ELR (cell line): ENCODE measurements around the gene COX7A1.
"Not testable (repeated sequence)": the region's sequence is repeated elsewhere in the genome, so short reads cannot be mapped to it uniquely, and the experiment has no call there.

ENCODE experiments used
- DNase-seq: peaks from one replicate; pipeline ENCODE4 v3.0.0-alpha.2; 2015; ENCODE audit warnings: low read depth

The COX7A1 gene

DNA sequence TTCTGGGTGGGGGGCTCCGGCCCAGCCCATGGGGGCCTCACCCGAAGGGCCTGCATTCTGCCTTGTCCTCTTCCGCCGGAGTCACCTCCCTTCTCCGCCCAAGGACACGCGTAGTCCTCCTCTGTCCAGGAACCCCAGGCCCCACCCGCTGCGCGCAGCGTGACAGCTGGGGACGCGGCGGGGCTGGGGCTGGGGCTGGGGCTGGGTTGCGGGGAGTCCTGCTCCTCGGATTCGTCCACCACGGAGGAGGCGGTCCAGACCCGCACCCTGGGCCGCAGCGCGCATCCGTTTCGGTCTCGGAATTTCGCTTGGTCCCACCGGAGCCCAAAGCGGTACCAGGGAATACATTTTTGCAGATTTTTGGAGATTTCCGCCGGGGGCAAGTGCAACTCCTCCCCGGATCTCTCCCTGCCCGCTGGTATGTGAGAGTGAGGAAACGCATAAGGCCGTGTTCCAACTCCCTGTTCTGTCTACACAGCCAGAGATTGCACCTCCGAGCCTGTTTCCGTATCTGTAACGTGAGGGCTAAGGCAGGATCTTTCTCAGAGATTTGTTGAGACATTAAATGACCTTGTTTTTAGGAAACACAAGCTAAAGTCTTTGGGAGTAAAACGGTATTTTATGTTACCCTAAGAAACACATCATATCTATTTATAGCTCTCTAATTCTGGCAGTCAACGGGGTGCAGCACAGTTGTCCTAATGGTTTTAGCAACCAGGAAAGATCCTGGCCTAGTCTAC is at the start of gene COX7A1:
Gene COX7A1 (minus strand): TSS at position 96 of the 740 bp plus-strand sequence. CDS start 40 bp downstream, at position 56.
- no peak for DNase-seq

DNA sequence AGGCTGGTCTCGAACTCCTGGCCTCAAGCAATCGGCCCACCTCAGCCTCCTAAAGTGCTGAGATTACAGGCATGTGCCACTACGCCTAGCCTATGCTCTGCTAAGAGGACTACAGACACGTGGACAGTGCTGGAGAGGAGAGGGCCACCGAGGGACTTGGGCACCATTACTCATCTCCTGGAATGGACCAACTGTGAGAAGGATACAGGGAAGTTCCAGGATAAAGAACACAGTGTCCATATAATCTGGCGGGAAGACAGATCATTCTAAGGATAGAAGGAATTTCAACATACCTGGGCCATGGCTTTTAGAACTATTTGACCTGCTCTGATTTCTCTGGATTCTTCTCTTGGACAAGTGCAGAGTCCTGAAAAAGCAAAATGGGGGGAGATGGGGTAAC is 49.4 kb upstream of the COX7A1 start:
- no peak for DNase-seq

DNA sequence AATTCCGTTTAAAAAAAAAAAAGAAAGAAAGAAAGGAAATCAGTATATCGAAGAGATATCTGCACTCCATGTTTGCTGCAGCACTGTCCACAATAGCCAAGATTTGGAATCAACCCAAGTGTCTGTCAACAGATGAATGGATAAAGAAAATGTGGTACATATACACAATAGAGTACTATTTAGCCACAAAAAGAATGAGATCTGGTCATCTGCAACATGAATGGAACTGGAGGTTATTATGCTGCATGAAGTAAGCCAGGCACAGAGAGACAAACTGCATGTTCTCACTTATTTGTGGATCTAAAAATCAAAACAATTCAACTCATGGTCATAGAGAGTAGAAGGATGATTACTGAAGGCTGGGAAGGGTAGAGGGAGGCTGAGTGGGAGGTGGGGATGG is 45.9 kb upstream of the COX7A1 start:
- no peak for DNase-seq

DNA sequence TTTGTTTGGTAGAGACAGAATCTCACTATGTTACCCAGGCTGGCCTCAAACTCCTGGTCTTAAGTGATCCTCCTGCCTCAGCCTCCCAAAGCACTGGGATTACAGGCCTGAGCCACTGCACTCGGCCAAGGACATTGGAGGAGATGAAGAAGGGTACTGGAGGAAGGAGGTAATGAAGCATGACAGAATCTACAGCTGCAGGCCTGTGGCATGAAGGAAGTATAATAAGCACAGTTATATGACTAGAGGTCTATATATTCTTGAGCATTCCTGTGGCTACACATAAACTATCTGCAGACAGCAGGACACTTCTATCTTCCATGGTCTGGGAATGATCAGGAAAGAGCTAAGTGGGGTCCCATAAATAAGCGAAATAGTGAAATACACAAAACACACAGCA is 44.0 kb upstream of the COX7A1 start:
- DNase-seq: no peak

DNA sequence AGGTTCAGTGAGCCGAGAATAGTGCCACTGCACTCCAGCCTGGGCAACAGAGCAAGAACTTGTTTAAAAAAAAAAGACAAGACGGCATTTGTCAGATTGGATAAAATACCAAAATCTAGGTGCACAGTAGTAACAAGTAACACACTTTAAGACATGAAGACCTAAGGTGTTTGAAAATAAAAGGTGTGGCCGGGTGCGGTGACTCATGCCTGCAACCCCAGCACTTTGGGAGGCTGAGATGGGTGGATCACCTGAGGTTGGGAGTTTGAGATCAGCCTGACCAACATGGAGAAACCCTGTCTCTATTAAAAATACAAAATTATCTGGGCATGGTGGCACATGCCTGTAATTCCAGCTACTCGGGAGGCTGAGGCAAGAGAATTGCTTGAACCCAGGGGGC is 34.5 kb upstream of the COX7A1 start:
- DNase-seq: not testable (repeated sequence)

DNA sequence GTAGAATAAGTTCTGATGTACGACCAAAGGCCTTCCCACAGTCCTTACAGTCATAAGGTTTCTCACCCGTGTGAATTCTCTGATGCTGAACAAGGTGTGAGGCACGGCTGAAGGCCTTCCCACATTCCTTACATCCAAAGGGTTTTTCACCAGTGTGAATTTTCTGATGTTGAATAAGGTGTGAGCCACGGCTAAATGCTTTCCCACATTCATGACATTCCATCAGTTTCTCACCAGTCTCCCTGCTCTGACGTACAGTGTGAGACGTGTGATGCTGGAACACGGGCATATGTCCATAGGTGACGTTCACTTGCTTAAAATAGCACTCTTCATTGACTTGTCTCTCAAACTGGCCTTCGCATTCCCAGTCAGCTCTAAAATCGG is 31.0 kb upstream of the COX7A1 start:
- DNase-seq: no peak

DNA sequence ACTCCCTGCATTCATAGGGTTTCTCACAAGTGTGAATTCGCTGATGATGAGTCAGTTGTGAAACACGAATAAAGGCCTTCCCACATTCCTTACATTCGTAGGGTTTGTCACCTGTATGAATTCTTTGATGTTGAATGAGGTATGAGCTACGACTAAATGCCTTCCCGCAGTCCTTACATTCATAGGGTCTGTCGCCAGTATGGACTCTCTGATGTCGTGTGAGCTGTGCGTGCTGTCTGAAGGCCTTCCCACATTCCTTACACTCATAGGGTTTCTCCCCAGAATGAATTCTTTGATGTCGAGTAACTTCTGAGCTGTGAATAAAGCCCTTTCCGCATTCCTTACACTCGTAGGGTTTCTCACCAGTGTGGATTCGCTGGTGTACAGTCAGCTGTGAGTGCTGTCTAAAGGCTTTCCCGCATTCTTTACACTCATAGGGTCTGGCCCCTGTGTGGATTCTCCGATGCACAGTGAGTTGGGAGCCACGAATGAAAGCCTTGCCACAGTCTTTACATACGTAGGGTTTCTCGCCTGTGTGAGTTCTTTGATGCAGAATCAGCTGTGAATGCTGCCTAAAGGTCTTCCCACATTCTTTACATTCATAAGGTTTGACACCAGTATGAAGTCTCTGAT is 30.5 kb upstream of the COX7A1 start:
- peak; percentile 67 for DNase-seq

DNA sequence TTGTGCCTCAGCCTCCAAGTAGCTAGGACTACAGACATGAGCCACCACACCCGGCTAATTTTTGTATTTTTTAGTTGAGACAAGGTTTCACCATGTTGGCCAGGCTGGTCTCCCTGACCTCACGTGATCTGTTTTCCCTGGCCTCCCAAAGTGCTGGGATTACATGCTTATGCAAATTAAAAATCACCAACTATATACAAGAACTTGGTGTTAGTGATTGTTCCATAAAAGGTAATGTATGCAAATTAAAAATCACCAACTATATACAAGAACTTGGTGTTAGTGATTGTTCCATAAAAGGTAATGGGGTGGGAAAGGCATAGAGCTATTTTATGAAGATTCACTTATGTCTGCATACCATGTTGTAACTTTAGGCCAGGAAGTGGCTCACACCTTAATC is 26.8 kb upstream of the COX7A1 start:
- not testable (repeated sequence) for DNase-seq

DNA sequence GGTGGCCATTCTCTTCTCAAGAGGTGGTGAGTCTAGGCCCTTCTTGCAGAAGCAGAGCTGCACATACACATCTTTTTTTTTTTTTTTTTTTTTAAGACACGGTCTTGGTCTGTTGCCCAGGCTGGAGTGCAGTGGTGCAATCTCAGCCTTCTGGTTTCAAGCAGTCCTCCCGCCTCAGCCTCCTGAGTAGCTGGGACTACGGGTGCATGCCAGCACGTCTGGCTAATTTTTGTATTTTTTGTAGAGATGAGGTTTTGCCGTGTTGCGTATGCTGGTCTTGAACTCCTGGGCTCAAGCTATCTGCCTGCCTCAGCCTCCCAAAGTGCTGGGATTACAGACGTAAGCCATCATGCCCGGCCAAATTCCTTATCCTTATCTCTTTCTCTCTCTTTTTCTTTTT is 21.6 kb upstream of the COX7A1 start:
- DNase-seq: not testable (repeated sequence)

DNA sequence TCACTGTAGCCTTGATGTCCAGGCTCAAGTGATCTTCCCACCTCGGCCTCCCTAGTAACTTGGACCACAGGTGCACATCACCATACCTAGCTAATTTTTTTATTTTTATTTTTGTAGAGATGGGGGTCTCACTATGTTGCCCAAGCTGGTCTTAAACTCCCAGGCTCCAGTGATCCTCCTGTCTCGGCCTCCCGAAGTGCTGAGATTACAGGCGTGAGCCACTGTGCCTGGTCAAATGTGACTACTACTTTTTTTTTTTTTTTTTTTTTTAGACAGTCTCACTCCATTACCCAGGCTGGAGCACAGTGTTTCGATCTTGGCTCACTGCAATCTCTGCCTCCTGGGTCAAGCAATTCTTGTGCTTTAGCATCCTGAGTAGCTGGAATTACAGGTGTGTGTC is 20.6 kb upstream of the COX7A1 start:
- no peak for DNase-seq

DNA sequence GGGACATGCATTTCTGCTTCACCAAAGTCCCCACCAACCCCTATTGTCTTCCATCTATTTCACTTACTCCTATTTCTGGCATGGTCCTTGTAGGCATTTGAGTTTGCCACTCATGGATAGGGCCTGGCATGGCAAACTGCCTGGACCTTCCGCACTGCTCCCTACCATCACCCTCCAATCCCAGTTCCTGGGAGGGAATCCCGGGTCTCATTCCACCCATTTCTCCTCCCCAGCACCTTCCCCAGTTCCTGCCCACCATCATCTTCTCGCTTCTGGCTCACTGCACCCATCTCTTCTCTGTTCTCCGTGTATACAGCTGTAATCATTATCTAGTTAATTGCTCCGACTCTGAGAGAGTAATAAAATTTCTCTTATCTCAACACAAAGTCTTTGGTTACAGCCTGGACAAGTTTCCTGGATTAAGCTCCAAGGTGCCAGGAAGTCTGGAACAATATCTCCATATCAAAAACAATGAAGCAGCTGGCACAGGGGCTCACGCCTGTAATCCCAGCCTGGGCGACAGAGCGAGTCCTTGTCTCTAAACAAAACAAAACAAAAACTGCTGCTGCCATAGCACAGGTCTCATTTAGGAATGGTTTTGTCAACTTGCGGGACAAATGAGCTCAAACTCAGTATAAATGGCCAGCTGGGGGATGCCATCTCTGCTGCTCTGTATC is 17.0 kb upstream of the COX7A1 start:
- DNase-seq: no peak

DNA sequence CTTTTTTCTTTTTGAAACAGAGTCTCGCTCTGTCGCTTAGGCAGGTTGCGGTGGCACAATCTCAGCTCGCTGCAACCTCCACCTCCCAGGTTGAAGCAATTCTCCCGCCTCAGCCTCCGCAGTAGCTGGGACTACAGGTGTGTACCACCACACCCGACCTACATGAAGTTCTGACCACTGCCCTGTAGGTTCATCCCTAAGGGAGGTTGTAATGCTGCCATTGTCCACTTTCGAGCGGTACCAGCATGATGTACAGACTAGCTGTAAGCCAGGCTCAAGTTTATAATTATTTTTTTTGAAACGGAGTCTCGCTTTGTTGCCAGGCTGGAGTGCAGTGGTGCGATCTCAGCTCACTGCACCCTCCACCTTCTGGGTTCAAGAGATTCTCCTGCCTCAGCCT is 11.6 kb upstream of the COX7A1 start:
- no peak for DNase-seq

DNA sequence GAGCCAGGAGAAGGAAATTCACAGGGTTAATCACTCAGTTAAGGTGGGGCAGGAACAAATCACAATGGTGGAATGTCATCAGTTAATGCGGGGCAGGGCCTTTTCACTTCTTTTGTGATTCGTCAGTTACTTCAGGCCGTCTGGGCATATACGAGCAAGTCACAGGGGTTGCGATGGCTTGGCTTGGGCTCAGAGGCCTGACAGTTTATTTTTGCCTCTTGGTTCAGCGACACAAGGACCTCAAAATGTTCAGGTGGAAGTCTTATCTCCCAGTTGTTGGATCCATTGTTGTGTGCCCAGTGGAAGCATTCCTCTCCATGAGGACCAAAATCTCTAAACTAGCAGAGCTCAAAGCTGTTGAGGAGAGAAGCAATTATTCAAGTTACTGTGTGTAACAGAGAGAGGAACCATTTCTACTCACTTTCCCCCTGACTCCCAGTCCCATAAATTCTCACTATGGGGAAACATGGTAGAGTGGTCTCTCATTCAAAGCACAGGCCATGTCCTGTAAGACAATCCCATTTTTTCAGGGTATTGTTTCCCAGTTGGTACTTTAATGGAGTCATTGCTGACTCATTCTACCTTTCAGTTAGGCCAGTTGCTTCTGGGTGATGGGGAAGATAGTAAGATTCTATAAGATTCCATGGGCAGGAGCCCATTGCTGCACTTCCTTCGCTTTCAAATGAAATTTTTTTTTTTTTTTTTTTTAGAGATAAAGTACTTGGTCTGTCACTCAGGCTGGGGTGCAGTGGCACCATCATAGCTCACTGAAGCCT is 8.8 kb upstream of the COX7A1 start:
- no peak for DNase-seq

DNA sequence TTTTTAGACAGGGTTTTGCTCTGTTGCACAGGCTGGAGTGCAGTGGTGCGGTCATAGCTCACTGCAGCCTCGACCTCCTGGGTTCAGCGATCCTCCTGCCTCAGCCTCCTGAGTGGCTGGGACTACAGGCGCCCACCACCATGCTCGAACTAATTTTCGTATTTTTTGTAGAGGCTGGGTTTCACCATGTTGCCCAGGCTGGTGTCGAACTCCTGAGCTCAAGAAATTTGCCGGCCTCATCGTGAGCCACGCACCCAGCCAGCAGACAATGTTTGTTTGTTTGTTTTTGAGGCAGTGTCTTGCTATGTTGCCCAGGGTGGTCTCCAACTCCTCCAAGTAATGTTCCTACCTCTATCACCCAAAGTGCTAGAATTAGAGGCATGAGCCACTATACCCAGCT is 879 bp upstream of the COX7A1 start:
- no peak for DNase-seq

DNA sequence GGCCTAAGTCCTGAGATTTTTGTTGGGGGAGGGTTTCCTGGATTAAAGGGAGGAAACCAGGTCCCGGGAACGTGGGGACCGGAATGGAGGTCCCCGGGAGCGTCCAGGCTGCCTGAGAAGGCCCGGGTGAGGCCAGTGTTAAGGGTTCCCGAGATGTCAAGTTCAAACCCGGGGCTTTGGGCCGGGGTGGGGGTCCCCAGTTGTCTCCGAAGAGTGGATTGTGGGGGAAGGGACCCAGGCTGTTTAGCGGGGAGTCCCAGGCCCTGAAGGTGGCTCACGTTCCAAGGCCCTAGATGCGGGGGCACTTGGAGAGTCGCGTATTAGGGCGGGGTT is 262 bp downstream of the COX7A1 start:
- DNase-seq: no peak

DNA sequence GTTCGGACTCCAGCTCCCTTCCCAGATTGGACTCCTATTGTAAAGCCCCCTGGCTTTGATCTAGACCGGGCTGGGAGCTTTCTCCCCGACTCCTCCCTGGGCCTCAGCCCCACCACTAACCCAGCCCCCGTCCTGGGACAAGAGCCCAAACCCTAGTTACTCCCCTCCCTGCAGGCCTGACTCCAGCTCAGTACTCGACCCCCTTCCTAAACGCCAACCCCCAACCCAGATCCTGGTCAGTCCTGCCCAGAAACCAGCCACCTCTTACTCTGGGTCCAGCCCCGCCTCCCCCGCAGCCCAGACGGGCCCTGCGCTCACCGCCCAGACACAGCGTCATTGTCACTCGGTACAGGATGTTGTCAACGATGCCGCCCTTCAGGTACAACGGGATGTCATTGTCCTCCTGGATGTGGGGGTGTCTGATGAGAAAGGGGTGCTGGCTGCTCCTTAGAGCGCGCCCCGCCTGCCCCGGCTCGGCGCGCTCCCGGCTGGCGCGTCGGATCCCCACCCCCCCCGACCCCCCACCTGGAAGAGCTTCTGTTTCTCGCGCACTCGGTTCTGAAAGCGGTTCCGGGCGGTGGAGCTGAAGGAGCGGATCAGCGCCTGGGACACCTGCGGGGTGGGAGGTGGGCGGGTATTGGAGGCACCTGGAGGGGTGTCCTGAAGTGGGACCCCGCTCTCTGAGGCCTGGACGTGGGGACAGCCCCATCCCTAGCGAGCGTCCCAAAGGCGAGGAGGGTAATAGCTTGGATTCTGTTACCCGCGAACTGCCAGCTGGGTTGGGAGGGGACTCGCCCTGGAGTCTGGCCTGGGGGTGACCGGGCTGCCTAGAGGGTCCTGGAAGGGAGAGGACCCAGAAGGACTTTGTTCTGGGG is 866 bp downstream of the COX7A1 start:
- no peak for DNase-seq

DNA sequence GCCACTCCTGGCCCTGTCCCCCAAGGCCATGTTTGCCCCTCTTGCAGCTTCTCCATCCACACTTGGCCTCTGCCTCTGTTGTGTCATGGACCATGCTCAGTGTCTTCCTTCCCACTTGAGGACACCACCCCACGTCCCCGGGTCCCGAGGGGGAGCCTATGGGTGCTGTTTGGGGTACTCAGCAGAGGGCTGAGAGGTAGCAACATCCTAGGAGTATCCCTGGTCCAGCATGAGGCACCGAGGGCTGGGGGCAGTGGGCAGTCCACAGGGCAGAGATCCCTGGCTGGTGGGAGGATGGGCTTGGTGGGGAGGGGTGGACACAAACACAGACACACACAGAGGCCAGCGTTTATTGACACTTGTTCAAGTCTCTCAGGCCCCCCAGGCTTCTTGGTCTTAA is 1.7 kb downstream of the COX7A1 start:
- no peak for DNase-seq

DNA sequence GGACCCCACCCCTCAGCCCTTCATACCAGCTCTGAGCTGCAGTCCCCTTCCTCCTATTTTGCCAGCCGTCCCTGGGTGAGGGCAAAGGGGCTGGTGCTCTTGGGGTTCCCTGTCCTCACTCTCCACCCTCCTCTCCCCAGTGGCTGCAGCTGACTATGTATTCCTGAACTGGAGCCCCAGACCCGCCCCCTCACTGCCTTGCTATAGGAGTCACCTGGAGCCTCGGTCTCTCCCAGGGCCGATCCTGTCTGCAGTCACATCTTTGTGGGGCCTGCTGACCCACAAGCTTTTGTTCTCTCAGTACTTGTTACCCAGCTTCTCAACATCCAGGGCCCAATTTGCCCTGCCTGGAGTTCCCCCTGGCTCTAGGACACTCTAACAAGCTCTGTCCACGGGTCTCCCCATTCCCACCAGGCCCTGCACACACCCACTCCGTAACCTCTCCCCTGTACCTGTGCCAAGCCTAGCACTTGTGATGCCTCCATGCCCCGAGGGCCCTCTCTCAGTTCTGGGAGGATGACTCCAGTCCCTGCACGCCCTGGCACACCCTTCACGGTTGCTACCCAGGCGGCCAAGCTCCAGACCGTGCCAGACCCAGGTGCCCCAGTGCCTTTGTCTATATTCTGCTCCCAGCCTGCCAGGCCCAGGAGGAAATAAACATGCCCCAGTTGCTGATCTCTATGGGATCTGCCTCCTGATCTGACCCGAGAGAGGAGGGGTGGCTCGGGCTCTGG is 2.4 kb downstream of the COX7A1 start:
- no peak for DNase-seq

DNA sequence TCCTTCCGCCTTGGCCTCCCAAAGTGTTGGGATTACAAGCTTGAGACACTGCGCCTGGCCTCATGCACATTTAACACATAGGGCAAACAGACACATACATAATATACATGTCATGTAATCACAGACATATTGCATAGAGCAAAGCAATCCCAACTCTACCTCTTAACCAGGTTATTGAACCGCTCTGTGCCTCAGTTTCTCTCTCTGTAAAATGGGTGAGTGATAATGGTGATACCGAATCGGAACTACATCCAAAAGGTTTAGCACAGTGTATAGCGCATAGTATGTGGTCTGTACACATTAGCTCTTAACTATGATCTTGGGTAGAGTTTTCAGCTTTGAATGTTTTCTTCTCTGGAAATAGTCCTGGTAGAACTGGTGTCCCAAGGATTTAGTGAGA is 7.6 kb downstream of the COX7A1 start:
- DNase-seq: no peak

DNA sequence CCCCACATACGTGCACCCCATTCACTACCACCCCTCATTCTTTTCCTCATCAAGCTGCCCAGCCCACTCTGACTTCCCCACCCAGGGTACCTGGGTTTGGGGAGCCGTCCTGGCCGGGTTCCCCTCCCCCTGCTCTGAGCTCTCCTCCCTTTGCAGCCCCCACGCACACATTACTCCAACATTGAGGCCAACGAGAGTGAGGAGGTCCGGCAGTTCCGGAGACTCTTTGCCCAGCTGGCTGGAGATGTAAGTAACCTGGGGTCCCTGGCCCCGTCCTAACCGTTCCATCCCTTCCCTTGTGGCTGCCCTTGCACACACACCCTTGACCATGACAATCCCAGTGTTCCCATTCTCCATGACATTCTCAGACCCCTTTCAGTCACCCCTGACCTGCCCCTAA is 9.8 kb downstream of the COX7A1 start:
- DNase-seq: no peak

DNA sequence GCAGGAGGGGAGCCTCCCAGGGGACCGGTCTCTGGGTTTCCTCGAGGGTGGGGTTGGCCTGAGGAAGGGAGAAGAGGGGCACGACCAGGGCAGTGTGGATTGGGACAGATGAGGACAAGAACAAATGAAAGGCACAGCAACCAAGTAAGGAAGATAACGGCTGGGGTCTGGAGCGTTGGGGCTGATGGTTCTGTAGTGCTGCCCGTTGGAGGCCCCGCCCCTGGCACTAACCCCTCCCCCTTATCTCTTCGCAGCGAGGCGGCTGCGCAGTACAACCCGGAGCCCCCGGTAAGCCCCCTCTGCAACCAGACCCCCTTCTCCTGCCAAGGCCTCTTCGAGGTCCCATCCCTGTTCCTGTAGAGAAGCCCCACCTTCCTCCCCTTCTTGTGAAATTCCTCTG is 10.2 kb downstream of the COX7A1 start:
- DNase-seq: no peak
